Measurements from ENCODE around the gene ZCWPW1. TPM values are rescaled to one million over a fixed set of nuclear protein-coding genes. Genes with fewer than 3 reads are reported as not detected.

ZCWPW1 gene
- total RNA-seq, 1 experiment from 2014 or later, result 7.4 TPM

DNA sequence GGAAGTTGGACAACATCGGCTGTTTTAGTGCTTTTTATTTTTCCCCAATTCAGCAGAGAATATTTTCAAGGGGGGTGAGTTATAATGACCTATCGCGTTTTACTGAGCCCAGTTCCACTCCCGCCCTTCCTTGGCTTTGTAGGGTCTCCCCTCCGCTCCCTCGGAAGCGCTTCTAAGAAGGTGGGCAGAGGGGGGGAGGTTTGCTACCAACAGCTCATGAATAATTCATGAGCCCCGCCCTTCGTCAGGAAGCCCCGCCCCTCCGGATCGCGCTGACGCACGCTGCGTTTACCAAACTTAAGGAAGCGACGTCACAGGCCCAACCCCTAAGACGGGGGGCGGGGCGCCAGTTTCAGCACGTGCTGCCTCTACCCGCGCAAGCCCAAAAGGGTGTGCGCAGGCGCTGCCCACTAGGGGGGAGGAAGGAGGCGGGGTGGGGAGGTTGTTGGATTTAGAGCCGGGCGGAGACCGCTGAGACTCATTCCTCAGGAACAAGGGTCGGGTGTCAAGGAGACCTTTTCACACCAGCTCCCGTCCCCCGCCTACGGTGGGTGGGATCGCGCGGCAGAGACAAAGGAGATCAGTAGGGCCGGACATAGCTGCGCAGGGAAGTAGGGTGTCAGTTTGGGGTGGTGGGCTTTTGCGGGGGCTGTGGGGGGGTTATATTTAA is 599 bp upstream of the ZCWPW1 start:
- Histone ChIP-seq H3F3A (ENCODE audit: insufficient read depth, low read depth) (peaks cover 40% of the 10 kb centered on the region; the same call in 1 of the 2 replicates), H3K4me1 (replicated peaks; ENCODE audit: insufficient read depth) (peaks cover 37% of the 10 kb centered on the region), H4K20me1 (ENCODE audit: insufficient read depth) (no peaks in the 10 kb centered on the region; the same call in 1 of the 2 replicates), H3K9me3 (ENCODE audit: insufficient read depth, low read depth) (no peaks in the 10 kb centered on the region), H3K27ac (peak overlapping the region; percentile 93), H2AFZ (peak overlapping the region; percentile 79; the same call in 1 of the 2 replicates), H3K4me2 (peak overlapping the region; percentile 80), H3K9me2 (ENCODE audit: insufficient read depth) (no peaks in the 10 kb centered on the region), H3K27me3 (ENCODE audit: insufficient read depth, low read depth) (no peaks in the 10 kb centered on the region), H3K36me3 (ENCODE audit: low read depth) (peaks cover 19% of the 10 kb centered on the region; the same call in 1 of the 2 replicates), H3K4me3 (peak overlapping the region; percentile 66), H3K79me2 (ENCODE audit: low read depth) (peaks cover 44% of the 10 kb centered on the region)
- ChIA-PET CTCF (interaction anchor here (0.6 kb wide), 1 partner anchor 262 kb away, joined by 4 read pairs; no protein-coding TSS in a partner anchor), POLR2A (ENCODE audit: unreplicated experiment) (interaction anchor here (0.6 to 1.8 kb wide), 28 partner anchors 8 to 1430 kb away, joined by 3 to 22 read pairs (median 5); partner anchors contain the start of genes AP4M1, FBXO24, LRCH4 and MOSPD3)
- BruUV-seq (replicated peaks), result TSS peak; percentile 40
- intact Hi-C loops (cut with micrococcal nuclease; ENCODE audit: unreplicated experiment), result loop anchor here (1.0 to 2.0 kb wide), 5 partner anchors 93 to 438 kb away; partner anchors contain the start of genes AP4M1, MCM7, TRIP6 and ZNF3
- DNase-seq, result peak; percentile 97 to 100
- TF ChIP-seq, protein P1, sequence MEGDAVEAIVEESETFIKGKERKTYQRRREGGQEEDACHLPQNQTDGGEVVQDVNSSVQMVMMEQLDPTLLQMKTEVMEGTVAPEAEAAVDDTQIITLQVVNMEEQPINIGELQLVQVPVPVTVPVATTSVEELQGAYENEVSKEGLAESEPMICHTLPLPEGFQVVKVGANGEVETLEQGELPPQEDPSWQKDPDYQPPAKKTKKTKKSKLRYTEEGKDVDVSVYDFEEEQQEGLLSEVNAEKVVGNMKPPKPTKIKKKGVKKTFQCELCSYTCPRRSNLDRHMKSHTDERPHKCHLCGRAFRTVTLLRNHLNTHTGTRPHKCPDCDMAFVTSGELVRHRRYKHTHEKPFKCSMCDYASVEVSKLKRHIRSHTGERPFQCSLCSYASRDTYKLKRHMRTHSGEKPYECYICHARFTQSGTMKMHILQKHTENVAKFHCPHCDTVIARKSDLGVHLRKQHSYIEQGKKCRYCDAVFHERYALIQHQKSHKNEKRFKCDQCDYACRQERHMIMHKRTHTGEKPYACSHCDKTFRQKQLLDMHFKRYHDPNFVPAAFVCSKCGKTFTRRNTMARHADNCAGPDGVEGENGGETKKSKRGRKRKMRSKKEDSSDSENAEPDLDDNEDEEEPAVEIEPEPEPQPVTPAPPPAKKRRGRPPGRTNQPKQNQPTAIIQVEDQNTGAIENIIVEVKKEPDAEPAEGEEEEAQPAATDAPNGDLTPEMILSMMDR (conservative IDR thresholded peaks at IDR 0.05), result no peak; the same call in 1 of the 2 replicates
- TF ChIP-seq EZH2 (IDR thresholded peaks at IDR 0.05; ENCODE audit: low read depth), result no peak

DNA sequence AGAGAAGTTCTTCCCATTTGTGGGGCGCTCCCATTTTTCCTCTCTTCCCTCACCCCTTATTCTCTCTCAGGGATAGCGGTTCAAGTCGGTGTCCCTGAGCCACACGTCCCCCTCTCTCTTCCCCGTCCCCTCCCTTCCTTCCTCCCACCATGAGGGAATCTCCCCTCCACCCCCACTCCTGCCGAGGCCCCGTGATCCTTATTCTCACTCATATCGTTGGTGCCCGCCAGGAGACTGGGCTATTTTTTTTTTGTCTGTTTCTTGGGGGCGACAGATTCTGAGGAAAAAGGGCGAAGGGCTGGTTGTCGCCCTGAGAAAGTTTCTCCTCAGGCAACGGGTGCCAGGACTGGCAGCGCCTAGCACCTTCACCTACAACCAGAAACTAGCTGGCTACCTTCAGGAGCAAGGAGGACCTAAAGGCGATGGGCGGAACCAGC is 723 bp downstream of the ZCWPW1 start:
- Histone ChIP-seq H3K4me2 (peak overlapping the region; percentile 80), H3K27ac (peak overlapping the region; percentile 93), H3K4me3 (peak overlapping the region; percentile 66), H3K27me3 (ENCODE audit: insufficient read depth, low read depth) (no peaks in the 10 kb centered on the region), H3K79me2 (ENCODE audit: low read depth) (peaks cover 31% of the 10 kb centered on the region), H3K36me3 (ENCODE audit: low read depth) (0 out of 2 replicates have a peak, but pooled peaks cover 13% of the 10 kb centered on the region), H3F3A (ENCODE audit: insufficient read depth, low read depth) (peaks cover 27% of the 10 kb centered on the region; the same call in 1 of the 2 replicates), H3K9me2 (ENCODE audit: insufficient read depth) (no peaks in the 10 kb centered on the region), H2AFZ (peak overlapping the region; percentile 79), H3K9me3 (ENCODE audit: insufficient read depth, low read depth) (no peaks in the 10 kb centered on the region), H4K20me1 (ENCODE audit: insufficient read depth) (no peaks in the 10 kb centered on the region; the same call in 1 of the 2 replicates), H3K4me1 (replicated peaks; ENCODE audit: insufficient read depth) (peaks cover 26% of the 10 kb centered on the region)
- ChIA-PET CTCF (interaction anchor here (0.5 to 0.8 kb wide), 3 partner anchors 19 to 184 kb away, joined by 3 to 8 read pairs (median 5); partner anchors contain the start of gene MOSPD3), POLR2A (ENCODE audit: unreplicated experiment) (interaction anchor here (0.6 to 1.8 kb wide), 9 partner anchors 9 to 490 kb away, joined by 3 to 22 read pairs (median 6); partner anchors contain the start of genes FBXO24 and LRCH4)
- intact Hi-C loops (cut with micrococcal nuclease; ENCODE audit: unreplicated experiment), result loop anchor here (1.0 to 2.0 kb wide), 2 partner anchors 181 to 439 kb away; partner anchors contain the start of gene TRIP6
- DNase-seq, result no peak
- TF ChIP-seq, protein P1 (conservative IDR thresholded peaks at IDR 0.05), result no peak
- TF ChIP-seq EZH2 (IDR thresholded peaks at IDR 0.05; ENCODE audit: low read depth), result no peak
- no TSS peak for BruUV-seq (replicated peaks)

DNA sequence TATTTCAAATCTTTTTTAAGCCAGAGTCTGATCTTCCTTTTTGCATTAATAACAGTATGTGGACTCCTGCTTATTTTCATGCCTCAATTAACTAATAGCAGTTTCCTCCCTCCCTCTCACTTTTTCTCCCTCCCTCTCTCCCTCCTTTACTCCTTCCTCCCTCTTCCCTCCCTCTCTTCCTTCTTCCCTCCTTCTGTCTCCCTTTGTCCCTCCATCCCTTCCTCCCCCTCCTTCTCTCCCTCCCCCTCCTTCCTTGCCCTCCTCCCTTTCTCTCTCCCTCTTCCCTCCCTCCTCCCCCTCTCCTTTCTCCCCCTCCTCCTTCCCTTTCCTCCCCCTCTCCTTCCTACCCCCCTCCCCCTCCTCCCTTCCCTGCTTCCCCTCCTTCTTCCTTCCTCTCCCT is 2.0 kb downstream of the ZCWPW1 start:
- intact Hi-C loops (cut with micrococcal nuclease; ENCODE audit: unreplicated experiment), result no loop called here
- ChIA-PET POLR2A (ENCODE audit: unreplicated experiment) (no interaction called here), CTCF (no interaction called here)
- H3K9me3 ChIP-seq (ENCODE audit: insufficient read depth, low read depth), result no peaks in the 10 kb centered on the region
- H3K9me2 ChIP-seq (ENCODE audit: insufficient read depth), result no peaks in the 10 kb centered on the region
- DNase-seq, result no peak
- no peak overlapping the region for H3K4me2 ChIP-seq
- no peaks in the 10 kb centered on the region for H4K20me1 ChIP-seq (ENCODE audit: insufficient read depth)
- TF ChIP-seq EZH2 (IDR thresholded peaks at IDR 0.05; ENCODE audit: low read depth), result no peak
- TF ChIP-seq, protein P1 (conservative IDR thresholded peaks at IDR 0.05), result no peak
- peaks cover 15% of the 10 kb centered on the region for H3K4me1 ChIP-seq (replicated peaks; ENCODE audit: insufficient read depth)
- H3K4me3 ChIP-seq, result no peak overlapping the region
- H3K36me3 ChIP-seq (ENCODE audit: low read depth), result 0 out of 2 replicates have a peak, but pooled peaks cover 3% of the 10 kb centered on the region
- no TSS peak for BruUV-seq (replicated peaks)
- H3K27ac ChIP-seq, result no peak overlapping the region
- H3K79me2 ChIP-seq (ENCODE audit: low read depth), result peaks cover 18% of the 10 kb centered on the region
- H3K27me3 ChIP-seq (ENCODE audit: insufficient read depth, low read depth), result no peaks in the 10 kb centered on the region
- no peak overlapping the region for H2AFZ ChIP-seq
- H3F3A ChIP-seq (ENCODE audit: insufficient read depth, low read depth), result peaks cover 15% of the 10 kb centered on the region; the same call in 1 of the 2 replicates
